HG02588 (cell line): Measurements from ENCODE around the gene GSTM1.
A peak's percentile ranks its signal among the peaks of the same experiment; 100 is the strongest.

Experiments used
- ATAC-seq: cut with Tn5 transposase; IDR thresholded peaks from one replicate; pipeline ENCODE4 v1.9.1; 2021; ENCODE audit warnings: mild to moderate bottlenecking, moderate library complexity; ENCODE audit not compliant: unreplicated experiment

Gene GSTM1

DNA sequence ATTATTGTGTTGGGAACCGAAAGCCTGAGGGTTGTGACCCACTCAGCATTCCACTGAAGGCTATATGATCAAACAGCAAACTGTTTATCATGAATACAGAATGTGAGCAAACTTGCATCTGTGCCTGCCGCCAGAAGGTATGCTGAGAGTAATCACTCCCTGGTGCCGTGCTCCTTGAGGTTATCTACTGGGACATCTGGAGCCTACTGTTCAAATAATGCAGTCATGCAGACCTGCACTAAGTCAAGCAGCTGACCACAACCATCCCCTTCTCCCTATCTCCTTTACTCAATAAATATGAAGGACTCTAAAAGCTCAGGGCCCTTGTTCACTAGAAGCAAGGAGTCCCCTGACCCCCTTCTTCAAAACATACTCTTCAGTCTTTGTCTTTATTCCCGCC is 37.9 kb downstream of the GSTM1 start:
- no peak for ATAC-seq

GRCh38 chr1:109726007-109726406 is 38.4 kb downstream of the GSTM1 start:
- ATAC-seq = no peak

GRCh38 chr1:109726728-109727373 is 39.2 kb downstream of the GSTM1 start:
- ATAC-seq = no peak

DNA sequence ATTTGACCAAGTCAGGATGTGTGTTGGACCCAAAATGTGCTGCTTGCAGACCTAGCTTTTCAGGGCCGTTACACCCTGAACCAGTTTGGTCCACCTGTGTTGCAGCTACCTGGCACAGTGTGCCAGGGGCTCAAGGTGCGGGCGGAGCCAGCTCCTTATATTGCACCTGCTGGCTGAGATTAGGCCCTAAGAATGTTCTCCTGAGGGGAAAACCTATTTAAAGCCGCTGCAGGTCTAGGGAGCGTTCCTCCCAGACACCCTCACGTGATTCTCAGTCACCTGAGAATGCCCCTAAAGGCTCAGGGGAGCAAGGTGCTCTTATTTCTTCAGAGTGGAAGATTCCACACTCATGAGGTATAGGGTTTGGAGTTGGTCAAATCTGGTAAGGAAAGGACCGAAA is 41.3 kb downstream of the GSTM1 start:
- no peak for ATAC-seq

DNA sequence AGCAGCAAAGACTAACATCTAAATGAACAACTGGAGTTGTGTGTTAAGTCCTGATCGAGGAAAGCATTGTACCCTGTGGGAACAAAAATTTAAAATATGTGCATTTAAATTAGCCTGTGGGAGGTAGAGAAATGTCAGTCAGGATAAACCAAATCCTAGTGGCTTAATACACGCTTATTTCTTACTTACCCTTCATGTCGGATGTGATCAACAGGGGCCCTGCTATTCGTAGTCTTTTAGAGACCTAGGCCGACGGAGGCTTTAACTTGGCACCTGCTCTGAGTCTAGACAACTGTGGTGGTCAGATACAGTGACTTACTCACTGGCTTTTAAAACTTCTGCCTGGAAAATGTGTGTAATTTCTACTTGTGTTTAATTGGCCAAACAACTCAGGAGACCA is 43.0 kb downstream of the GSTM1 start:
- no peak for ATAC-seq

- no peak for ATAC-seq
Observed at GRCh38 chr1:109732390-109732881, 44.8 kb downstream of the GSTM1 start.

DNA sequence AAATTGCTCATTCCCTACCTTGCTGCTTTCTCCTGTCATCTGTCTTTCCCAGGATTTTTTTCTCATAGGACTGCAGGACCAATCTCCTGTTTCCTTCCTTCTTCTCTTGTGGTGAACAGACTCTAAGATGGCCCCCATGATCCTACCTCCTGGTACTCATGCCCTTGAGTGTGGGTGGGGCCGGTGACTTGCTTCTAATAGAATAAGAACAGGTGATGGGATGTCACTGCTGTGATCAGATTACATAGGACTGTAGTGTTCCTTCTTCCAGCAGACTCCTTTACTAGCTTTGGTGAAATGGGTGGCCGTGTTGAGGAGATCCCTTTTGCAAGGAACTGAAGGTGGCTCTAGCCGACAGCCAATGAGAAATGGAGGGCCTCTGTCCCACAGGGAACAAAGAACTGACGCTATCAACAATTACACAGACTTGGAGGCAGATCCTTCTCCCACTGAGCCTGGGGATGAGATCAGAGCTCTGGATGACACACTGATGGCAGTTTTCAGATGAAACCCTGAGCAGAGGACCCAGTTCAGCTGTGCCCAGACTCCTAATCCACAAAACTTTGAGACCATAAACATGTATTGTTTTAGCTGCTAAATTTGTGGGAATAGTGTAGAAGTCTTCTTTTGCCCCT is 45.7 kb downstream of the GSTM1 start:
- ATAC-seq = no peak

- ATAC-seq = peak; percentile 92
Observed at GRCh38 chr1:109739738-109740614, 52.4 kb downstream of the GSTM1 start.

GRCh38 chr1:109740615-109741373 is 53.2 kb downstream of the GSTM1 start, which contains the start of gene GSTM3:
TSS of gene GSTM3 (minus strand) at chr1:109741038. CDS start at chr1:109740287, 751 bp downstream.
- no peak for ATAC-seq
